ENCODE data around the gene KIAA1549.

Gene KIAA1549

GRCh38 chr7:138963675-138964074 lies 17.5 kb downstream of the KIAA1549 start:
- FAIRE-seq: no peak
- no peak for DNase-seq (ENCODE audit: insufficient read length, low spot score)
- TF ChIP-seq POLR2A (IDR thresholded peaks at IDR 0.05; ENCODE audit: low read depth, low read length): no peak

GRCh38 chr7:138962561-138963270 lies 18.5 kb downstream of the KIAA1549 start:
- no peak for DNase-seq (ENCODE audit: insufficient read length, low spot score)
- FAIRE-seq: no peak
- no peak for TF ChIP-seq POLR2A (IDR thresholded peaks at IDR 0.05; ENCODE audit: low read depth, low read length)

GRCh38 chr7:138961159-138961558 lies 20.0 kb downstream of the KIAA1549 start:
- FAIRE-seq (no peak), DNase-seq (ENCODE audit: insufficient read length, low spot score) (no peak)
- no peak for TF ChIP-seq POLR2A (IDR thresholded peaks at IDR 0.05; ENCODE audit: low read depth, low read length)

GRCh38 chr7:138958391-138958956 lies 22.7 kb downstream of the KIAA1549 start:
- FAIRE-seq (no peak), DNase-seq (ENCODE audit: insufficient read length, low spot score) (no peak)
- TF ChIP-seq POLR2A (IDR thresholded peaks at IDR 0.05; ENCODE audit: low read depth, low read length): no peak

- no peak for TF ChIP-seq POLR2A (IDR thresholded peaks at IDR 0.05; ENCODE audit: low read depth, low read length)
- FAIRE-seq (no peak), DNase-seq (ENCODE audit: insufficient read length, low spot score) (no peak)
These were observed 23.3 kb downstream of the KIAA1549 start for GRCh38 chr7:138957753-138958390.

- DNase-seq (ENCODE audit: insufficient read length, low spot score): no peak
- FAIRE-seq: no peak
- no peak for TF ChIP-seq POLR2A (IDR thresholded peaks at IDR 0.05; ENCODE audit: low read depth, low read length)
These were observed 24.0 kb downstream of the KIAA1549 start for GRCh38 chr7:138957217-138957616.

GRCh38 chr7:138954545-138955475 lies 26.4 kb downstream of the KIAA1549 start:
- FAIRE-seq (no peak), DNase-seq (ENCODE audit: insufficient read length, low spot score) (no peak)
- no peak for TF ChIP-seq POLR2A (IDR thresholded peaks at IDR 0.05; ENCODE audit: low read depth, low read length)

- no peak for FAIRE-seq
- no peak for TF ChIP-seq POLR2A (IDR thresholded peaks at IDR 0.05; ENCODE audit: low read depth, low read length)
- no peak for DNase-seq (ENCODE audit: insufficient read length, low spot score)
These were observed 28.4 kb downstream of the KIAA1549 start for GRCh38 chr7:138952791-138953190.

GRCh38 chr7:138951953-138952352 lies 29.2 kb downstream of the KIAA1549 start:
- TF ChIP-seq POLR2A (IDR thresholded peaks at IDR 0.05; ENCODE audit: low read depth, low read length): no peak
- FAIRE-seq (no peak), DNase-seq (ENCODE audit: insufficient read length, low spot score) (no peak)

- TF ChIP-seq POLR2A (IDR thresholded peaks at IDR 0.05; ENCODE audit: low read depth, low read length): no peak
- DNase-seq (ENCODE audit: insufficient read length, low spot score) (no peak), FAIRE-seq (no peak)
These were observed 31.6 kb downstream of the KIAA1549 start for GRCh38 chr7:138949421-138950088.

- TF ChIP-seq POLR2A (IDR thresholded peaks at IDR 0.05; ENCODE audit: low read depth, low read length): no peak
- DNase-seq (ENCODE audit: insufficient read length, low spot score) (no peak), FAIRE-seq (no peak)
These were observed 32.8 kb downstream of the KIAA1549 start for GRCh38 chr7:138948403-138948802.

- FAIRE-seq (no peak), DNase-seq (ENCODE audit: insufficient read length, low spot score) (no peak)
- no peak for TF ChIP-seq POLR2A (IDR thresholded peaks at IDR 0.05; ENCODE audit: low read depth, low read length)
These were observed 35.4 kb downstream of the KIAA1549 start for GRCh38 chr7:138945821-138946220.

GRCh38 chr7:138945154-138945553 lies 36.0 kb downstream of the KIAA1549 start:
- no peak for TF ChIP-seq POLR2A (IDR thresholded peaks at IDR 0.05; ENCODE audit: low read depth, low read length)
- FAIRE-seq (no peak), DNase-seq (ENCODE audit: insufficient read length, low spot score) (no peak)
